ENCODE measurements around the gene KRTAP5-4.
"Not testable (repeated sequence)": the region's sequence is repeated elsewhere in the genome, so short reads cannot be mapped to it uniquely, and the experiment has no call there.

The KRTAP5-4 gene

GRCh38 chr11:1619449-1619848 lies 2.5 kb downstream of the KRTAP5-4 start:
- no peak for TF ChIP-seq ZFX (IDR thresholded peaks at IDR 0.05; ENCODE audit: borderline replicate concordance)
- no peak for TF ChIP-seq CTCF (IDR thresholded peaks at IDR 0.05)

GRCh38 chr11:1618231-1618630 lies 3.7 kb downstream of the KRTAP5-4 start:
- TF ChIP-seq ZFX (IDR thresholded peaks at IDR 0.05; ENCODE audit: borderline replicate concordance): no peak
- TF ChIP-seq CTCF (IDR thresholded peaks at IDR 0.05): no peak
- H3K27ac ChIP-seq: no peak overlapping the region

More at GRCh38 chr11:1619449-1619848, 2.5 kb downstream of the KRTAP5-4 start:
- H3K27ac ChIP-seq: no peak overlapping the region

GRCh38 chr11:1608363-1608762 lies 13.6 kb downstream of the KRTAP5-4 start, which contains the start of gene KRTAP5-3:
Gene KRTAP5-3, minus strand, starts transcription at chr11:1608463. Its CDS starts 78 bp downstream, at chr11:1608385.
- TF ChIP-seq CTCF (IDR thresholded peaks at IDR 0.05): no peak
- TF ChIP-seq ZFX (IDR thresholded peaks at IDR 0.05; ENCODE audit: borderline replicate concordance): no peak
- no peak within 1 kb of the TSS for H3K27ac ChIP-seq

- not testable (repeated sequence) for H3K27ac ChIP-seq
Measured at GRCh38 chr11:1607901-1608300, 14.0 kb downstream of the KRTAP5-4 start.

GRCh38 chr11:1607156-1607845 lies 14.6 kb downstream of the KRTAP5-4 start:
- not testable (repeated sequence) for H3K27ac ChIP-seq

GRCh38 chr11:1605923-1606322 lies 16.0 kb downstream of the KRTAP5-4 start:
- H3K27ac ChIP-seq: not testable (repeated sequence)

- TF ChIP-seq ZFX (IDR thresholded peaks at IDR 0.05; ENCODE audit: borderline replicate concordance): no peak
- no peak for TF ChIP-seq CTCF (IDR thresholded peaks at IDR 0.05)
- no peak overlapping the region for H3K27ac ChIP-seq
Measured at GRCh38 chr11:1604711-1605110, 17.2 kb downstream of the KRTAP5-4 start.

GRCh38 chr11:1604181-1604580 lies 17.8 kb downstream of the KRTAP5-4 start:
- no peak overlapping the region for H3K27ac ChIP-seq
- TF ChIP-seq CTCF (IDR thresholded peaks at IDR 0.05) (no peak), ZFX (IDR thresholded peaks at IDR 0.05; ENCODE audit: borderline replicate concordance) (no peak)

- no peak for TF ChIP-seq CTCF (IDR thresholded peaks at IDR 0.05)
- no peak overlapping the region for H3K27ac ChIP-seq
Measured at GRCh38 chr11:1603629-1604028, 18.3 kb downstream of the KRTAP5-4 start.

- not testable (repeated sequence) for H3K27ac ChIP-seq
Measured at GRCh38 chr11:1601663-1602062, 20.3 kb downstream of the KRTAP5-4 start.
